DMS53 treated with DMSO at 0.1 percent for 48 hours (cell line): ENCODE measurements around the gene ASPN.
"Not testable (repeated sequence)": the region's sequence is repeated elsewhere in the genome, so short reads cannot be mapped to it uniquely, and the experiment has no call there.

ENCODE experiments used
- DNase-seq: peaks from one replicate; lab custom pipeline; 2025; ENCODE audit not compliant: unreplicated experiment; lab: John Stamatoyannopoulos, UW

ASPN gene

DNA sequence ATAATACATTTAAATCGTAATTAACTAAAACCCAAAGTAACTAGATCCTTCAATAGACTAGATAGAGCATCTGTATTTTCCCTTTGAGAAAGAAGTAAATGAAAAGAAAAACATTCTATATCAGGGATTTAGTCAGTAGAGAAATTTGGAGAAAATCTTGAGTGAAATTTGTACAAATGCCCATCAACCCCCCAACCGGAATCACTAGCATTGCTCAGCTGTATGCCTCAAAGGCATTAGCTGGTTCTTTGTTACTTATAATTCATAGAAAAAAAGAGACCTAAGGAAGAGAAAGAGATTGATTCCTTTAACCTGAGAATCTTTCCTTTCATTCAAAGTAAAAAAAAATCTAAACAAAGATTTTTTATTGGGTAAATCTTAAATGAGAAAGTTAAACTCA lies 58.7 kb downstream of the ASPN start:
- no peak for DNase-seq

- DNase-seq, result no peak
Observed at GRCh38 chr9:92422611-92423338, 59.5 kb downstream of the ASPN start.

DNA sequence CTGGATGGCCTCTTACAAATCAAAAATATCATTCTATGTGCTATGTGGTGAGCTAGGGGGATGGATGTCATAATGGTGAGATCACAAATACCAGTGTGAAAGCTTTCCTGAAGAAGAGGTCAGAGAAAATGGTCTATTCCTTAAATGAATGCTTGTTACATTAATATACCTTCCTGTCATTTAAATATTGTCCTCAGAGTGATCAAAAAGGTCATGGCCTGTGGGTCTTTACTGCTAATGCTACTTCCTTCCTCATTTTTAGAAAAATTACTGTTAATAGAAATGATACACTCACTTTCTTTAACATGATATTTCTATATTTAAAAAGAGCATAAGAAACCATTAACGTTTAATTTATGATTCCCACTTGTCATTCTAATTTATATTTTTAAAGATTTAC lies 67.7 kb downstream of the ASPN start:
- no peak for DNase-seq

GRCh38 chr9:92411157-92411556 lies 71.1 kb downstream of the ASPN start:
- DNase-seq, result not testable (repeated sequence)

GRCh38 chr9:92408747-92409478 lies 73.4 kb downstream of the ASPN start:
- no peak for DNase-seq

DNA sequence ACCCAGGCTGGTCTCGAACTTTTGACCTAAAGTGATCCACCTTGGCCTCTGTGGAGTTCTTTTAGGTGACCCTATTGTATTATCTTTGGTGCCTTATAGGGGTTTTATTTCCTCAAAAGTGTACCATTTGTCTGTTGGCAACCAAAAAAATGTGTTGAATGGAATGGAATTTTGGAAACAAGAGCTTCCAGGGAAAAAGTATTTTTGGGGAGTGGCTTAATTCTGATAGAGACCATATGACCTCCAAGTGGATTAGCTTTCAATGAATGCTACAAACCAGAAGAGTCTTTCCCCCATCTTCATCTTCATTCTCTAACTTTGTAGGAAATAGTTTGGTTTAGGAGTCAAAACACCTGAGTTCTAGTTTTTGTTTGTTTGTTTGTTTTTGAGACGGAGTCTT lies 74.5 kb downstream of the ASPN start:
- no peak for DNase-seq

GRCh38 chr9:92406477-92406876 lies 75.8 kb downstream of the ASPN start:
- no peak for DNase-seq
